ENCODE data around the gene KISS1R.

The KISS1R gene

DNA sequence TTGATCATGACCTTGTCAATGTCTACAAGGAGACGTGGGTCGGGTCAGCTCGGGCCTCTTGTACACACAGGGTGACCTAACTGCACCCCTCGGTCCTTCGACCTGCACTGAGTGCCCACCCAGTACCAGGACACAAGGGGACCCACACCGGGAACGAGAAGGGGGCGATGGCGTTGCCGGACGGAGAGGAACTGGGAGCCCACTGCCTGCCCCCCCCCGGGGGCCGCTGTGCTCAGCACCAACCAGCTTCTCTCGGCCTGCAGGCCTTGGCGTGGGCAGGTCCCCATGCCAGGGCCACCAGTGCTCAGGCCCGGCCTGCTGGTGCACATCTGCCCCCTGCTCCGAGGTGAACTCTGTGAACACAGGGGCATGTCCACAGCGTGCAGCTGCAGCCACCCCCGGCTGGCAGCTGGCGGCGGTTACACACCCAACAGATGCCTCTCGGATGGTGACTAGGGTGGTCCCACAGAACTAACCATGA lies 43.5 kb upstream of the KISS1R start:
- H2AFZ ChIP-seq (ENCODE audit: low read length), result no peak overlapping the region
- H3K4me2 ChIP-seq (ENCODE audit: low read depth, low read length), result no peak overlapping the region
- no peak overlapping the region for H3K27ac ChIP-seq (ENCODE audit: low read length)
- H3K9me2 ChIP-seq (replicated peaks; ENCODE audit: insufficient read depth, low read length), result no peaks in the 10 kb centered on the region
- H4K20me1 ChIP-seq (ENCODE audit: insufficient read depth, low read length), result no peaks in the 10 kb centered on the region
- no peaks in the 10 kb centered on the region for H3K9me3 ChIP-seq (replicated peaks; ENCODE audit: insufficient read depth, low read length)
- TF ChIP-seq CTCF (IDR thresholded peaks at IDR 0.05; ENCODE audit: low read length), result no peak
- no peak for TF ChIP-seq EZH2phosphoT487 (IDR thresholded peaks at IDR 0.05; ENCODE audit: low read length)
- no peak for TF ChIP-seq EZH2 (optimal IDR thresholded peaks at IDR 0.05; ENCODE audit: low read depth, low read length)
- no peaks in the 10 kb centered on the region for H3K79me2 ChIP-seq (ENCODE audit: low read length)
- no peaks in the 10 kb centered on the region for H3K36me3 ChIP-seq (replicated peaks; ENCODE audit: insufficient read depth, low read length)
- H3K9ac ChIP-seq (ENCODE audit: low read length), result no peak overlapping the region
- 0 out of 2 replicates have a peak, but pooled peaks cover 7% of the 10 kb centered on the region for H3K4me1 ChIP-seq (ENCODE audit: low read length)
- no peak for DNase-seq
- H3F3A ChIP-seq (ENCODE audit: insufficient read depth, low read length), result peaks cover 8% of the 10 kb centered on the region; the same call in 1 of the 2 replicates
- H3K27me3 ChIP-seq (replicated peaks; ENCODE audit: insufficient read depth, low read length), result no peaks in the 10 kb centered on the region
- H3K4me3 ChIP-seq (ENCODE audit: low read length), result no peak overlapping the region

DNA sequence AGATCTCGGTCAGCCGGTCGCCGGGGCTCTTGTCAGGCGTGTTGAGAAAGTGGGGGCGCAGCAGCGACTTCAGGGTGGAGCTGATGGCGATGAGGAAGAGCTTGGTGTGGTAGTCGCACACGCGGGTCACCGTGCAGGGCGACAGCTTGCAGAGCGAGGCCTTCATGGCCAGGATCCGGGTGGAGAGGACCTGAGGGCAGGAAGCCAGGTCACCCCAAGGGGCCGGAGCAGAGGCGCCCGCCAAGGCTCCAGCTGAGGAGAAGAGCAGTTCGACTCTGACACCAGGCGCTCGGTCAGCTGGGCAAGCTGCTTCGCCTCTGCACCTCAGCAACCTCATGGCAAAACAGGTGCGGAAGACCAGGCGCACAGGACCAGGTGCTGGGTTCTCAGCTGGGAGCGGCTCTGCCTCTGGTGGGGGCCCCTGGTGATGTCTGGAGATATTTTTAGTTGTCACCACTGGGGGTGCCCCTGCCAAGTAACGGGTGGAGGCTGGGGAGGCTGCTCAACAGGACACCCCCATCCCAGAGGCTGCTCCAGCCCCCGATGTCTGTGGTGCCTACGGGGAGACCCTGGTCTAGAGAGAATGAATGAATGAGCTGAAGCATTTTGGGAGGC lies 41.8 kb upstream of the KISS1R start:
- Histone ChIP-seq H3K36me3 (replicated peaks; ENCODE audit: insufficient read depth, low read length) (no peaks in the 10 kb centered on the region), H3K27ac (ENCODE audit: low read length) (no peak overlapping the region), H3K9ac (ENCODE audit: low read length) (no peak overlapping the region), H3K4me2 (ENCODE audit: low read depth, low read length) (no peak overlapping the region), H3F3A (ENCODE audit: insufficient read depth, low read length) (peaks cover 8% of the 10 kb centered on the region; the same call in 1 of the 2 replicates), H3K4me1 (ENCODE audit: low read length) (0 out of 2 replicates have a peak, but pooled peaks cover 7% of the 10 kb centered on the region), H3K27me3 (replicated peaks; ENCODE audit: insufficient read depth, low read length) (no peaks in the 10 kb centered on the region), H3K79me2 (ENCODE audit: low read length) (no peaks in the 10 kb centered on the region), H2AFZ (ENCODE audit: low read length) (no peak overlapping the region), H3K9me2 (replicated peaks; ENCODE audit: insufficient read depth, low read length) (no peaks in the 10 kb centered on the region), H3K4me3 (ENCODE audit: low read length) (no peak overlapping the region), H3K9me3 (replicated peaks; ENCODE audit: insufficient read depth, low read length) (no peaks in the 10 kb centered on the region), H4K20me1 (ENCODE audit: insufficient read depth, low read length) (no peaks in the 10 kb centered on the region)
- TF ChIP-seq EZH2 (optimal IDR thresholded peaks at IDR 0.05; ENCODE audit: low read depth, low read length) (no peak), EZH2phosphoT487 (IDR thresholded peaks at IDR 0.05; ENCODE audit: low read length) (no peak), CTCF (IDR thresholded peaks at IDR 0.05; ENCODE audit: low read length) (no peak)
- no peak for DNase-seq

DNA sequence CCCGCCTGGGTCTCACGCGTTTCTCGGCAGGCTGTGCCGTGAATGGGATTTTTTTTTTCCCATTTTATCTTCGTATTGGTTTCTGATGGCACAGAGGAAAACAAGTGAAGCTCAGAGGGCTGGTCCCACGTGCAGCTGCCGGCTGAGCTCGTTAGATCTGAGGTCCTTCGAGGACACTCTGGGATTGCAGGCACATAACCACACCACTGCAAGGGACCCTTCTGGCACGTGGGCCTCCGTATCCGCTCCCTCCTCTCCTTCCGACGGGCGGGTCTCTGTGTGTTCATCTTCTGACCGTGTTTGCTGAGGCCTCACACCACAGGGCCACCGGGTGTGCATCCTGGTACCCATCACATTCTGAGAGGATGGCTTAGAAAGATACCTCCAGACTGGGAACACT lies 41.0 kb upstream of the KISS1R start:
- no peak for DNase-seq
- Histone ChIP-seq H3K27me3 (replicated peaks; ENCODE audit: insufficient read depth, low read length) (no peaks in the 10 kb centered on the region), H3K4me3 (ENCODE audit: low read length) (no peak overlapping the region), H3F3A (ENCODE audit: insufficient read depth, low read length) (peaks cover 8% of the 10 kb centered on the region; the same call in 1 of the 2 replicates), H3K4me2 (ENCODE audit: low read depth, low read length) (no peak overlapping the region), H3K4me1 (ENCODE audit: low read length) (0 out of 2 replicates have a peak, but pooled peaks cover 7% of the 10 kb centered on the region), H3K27ac (ENCODE audit: low read length) (no peak overlapping the region), H2AFZ (ENCODE audit: low read length) (no peak overlapping the region), H4K20me1 (ENCODE audit: insufficient read depth, low read length) (no peaks in the 10 kb centered on the region), H3K9me3 (replicated peaks; ENCODE audit: insufficient read depth, low read length) (no peaks in the 10 kb centered on the region), H3K9ac (ENCODE audit: low read length) (no peak overlapping the region), H3K79me2 (ENCODE audit: low read length) (no peaks in the 10 kb centered on the region), H3K36me3 (replicated peaks; ENCODE audit: insufficient read depth, low read length) (no peaks in the 10 kb centered on the region), H3K9me2 (replicated peaks; ENCODE audit: insufficient read depth, low read length) (no peaks in the 10 kb centered on the region)
- TF ChIP-seq CTCF (IDR thresholded peaks at IDR 0.05; ENCODE audit: low read length) (no peak), EZH2 (optimal IDR thresholded peaks at IDR 0.05; ENCODE audit: low read depth, low read length) (no peak), EZH2phosphoT487 (IDR thresholded peaks at IDR 0.05; ENCODE audit: low read length) (no peak)
